Measurements from ENCODE around the gene TIGD2. TPM values are rescaled to one million over a fixed set of nuclear protein-coding genes. Genes with fewer than 3 reads are reported as not detected.

Gene TIGD2
- total and polyA plus RNA-seq, 2 donors from 2014 or later: 5.1 to 9.1 TPM

DNA sequence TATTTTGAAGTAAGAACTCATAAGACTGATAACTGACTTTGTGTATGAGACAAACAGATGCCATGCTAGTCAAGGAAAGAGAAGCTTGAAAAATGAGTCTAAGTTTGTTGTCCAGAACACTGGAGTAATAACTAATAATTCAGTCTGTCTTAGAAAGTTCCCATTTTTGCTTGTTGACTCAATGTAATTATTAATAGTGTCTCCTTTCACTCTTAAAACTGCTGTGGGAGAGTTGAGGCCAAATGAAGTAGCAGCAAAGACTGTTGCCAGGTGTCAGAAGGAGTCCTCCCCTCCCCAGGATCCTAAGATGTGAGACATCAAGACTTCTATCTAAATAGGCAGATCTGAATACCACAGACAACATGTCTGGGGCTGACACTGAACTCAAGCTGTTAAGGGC is 33.6 kb upstream of the TIGD2 start:
- no peaks in the 10 kb centered on the region for H3K4me1 ChIP-seq (ENCODE audit: control insufficient read depth in 2 of 3, insufficient read depth in 2 of 3, low read depth in 1 of 3, low read length in 3 of 3)

DNA sequence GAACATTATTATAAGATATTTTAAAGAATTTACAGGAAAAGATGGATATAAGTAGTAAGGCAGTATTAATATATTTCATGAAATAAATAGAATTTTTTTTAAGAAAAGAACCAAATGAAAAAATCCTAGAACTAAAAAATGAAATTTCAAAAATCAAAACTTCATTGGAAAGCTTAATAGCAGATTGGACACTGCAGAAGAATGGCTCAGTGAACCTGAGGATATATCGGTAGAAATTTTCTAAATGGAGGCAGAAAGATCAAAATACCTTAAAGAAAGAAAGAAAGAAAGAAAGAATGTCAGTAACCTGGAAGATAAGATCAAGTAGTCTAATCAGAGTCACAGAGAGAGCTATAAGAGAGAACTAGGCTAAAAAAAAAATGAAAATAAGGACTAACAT is 33.0 kb upstream of the TIGD2 start:
- Histone ChIP-seq H3K27me3 (ENCODE audit: control insufficient read depth, insufficient read depth, low read length) (no peaks in the 10 kb centered on the region), H3K27ac (ENCODE audit: low read depth in 2 of 2, low read length in 2 of 2) (no peak overlapping the region), H3K9me3 (ENCODE audit: control insufficient read depth in 2 of 3, insufficient read depth in 1 of 3, low read length in 3 of 3) (peaks cover 0 to 5% (median 0%) of the 10 kb centered on the region in 3 donors), H3K36me3 (ENCODE audit: control insufficient read depth in 2 of 3, insufficient read depth in 3 of 3, low read length in 3 of 3) (no peaks in the 10 kb centered on the region), H3K9ac (ENCODE audit: low read length in 3 of 3) (no peak overlapping the region), H3K4me1 (ENCODE audit: control insufficient read depth in 2 of 3, insufficient read depth in 2 of 3, low read depth in 1 of 3, low read length in 3 of 3) (no peaks in the 10 kb centered on the region), H3K4me3 (ENCODE audit: low read length in 3 of 3) (no peak overlapping the region)
- DNase-seq (no peak), FAIRE-seq (peak; percentile 39)
- intact Hi-C loops (cut with DNase I): no loop called here
- no peak for TF ChIP-seq CTCF (IDR thresholded peaks at IDR 0.05; ENCODE audit: borderline replicate concordance, extremely low read depth, insufficient read depth)

More for the DNA sequence above, 33.6 kb upstream of the TIGD2 start:
- no peak for DNase-seq
- TF ChIP-seq CTCF (IDR thresholded peaks at IDR 0.05; ENCODE audit: borderline replicate concordance, extremely low read depth, insufficient read depth): no peak
- Histone ChIP-seq H3K4me3 (ENCODE audit: low read length in 3 of 3) (no peak overlapping the region), H3K27me3 (ENCODE audit: control insufficient read depth, insufficient read depth, low read length) (no peaks in the 10 kb centered on the region), H3K27ac (ENCODE audit: low read depth in 2 of 2, low read length in 2 of 2) (no peak overlapping the region), H3K9ac (ENCODE audit: low read length in 3 of 3) (no peak overlapping the region), H3K9me3 (ENCODE audit: control insufficient read depth in 2 of 3, insufficient read depth in 1 of 3, low read length in 3 of 3) (peaks cover 0 to 5% (median 0%) of the 10 kb centered on the region in 3 donors), H3K36me3 (ENCODE audit: control insufficient read depth in 2 of 3, insufficient read depth in 3 of 3, low read length in 3 of 3) (no peaks in the 10 kb centered on the region)
- intact Hi-C loops (cut with DNase I): no loop called here
- FAIRE-seq: no peak

DNA sequence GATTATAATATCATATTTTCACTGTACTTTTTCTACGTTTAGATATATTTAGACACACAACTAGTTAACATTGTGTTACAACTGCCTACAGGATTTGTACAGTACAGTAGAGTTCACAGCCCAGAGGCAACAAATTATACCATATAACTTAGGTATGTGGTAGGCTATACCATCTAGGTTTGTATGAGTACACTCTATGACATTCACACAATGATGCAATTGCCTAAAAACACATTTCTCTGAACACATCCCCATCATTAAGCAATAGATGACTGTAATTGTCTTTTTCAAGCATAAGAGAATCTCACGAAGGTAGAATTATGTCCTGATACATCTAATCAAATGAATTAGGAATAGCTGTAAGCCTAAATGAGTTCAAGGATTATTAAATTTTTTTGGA is 12.3 kb upstream of the TIGD2 start:
- H3K4me3 ChIP-seq (ENCODE audit: low read length in 3 of 3): no peak overlapping the region
- no peaks in the 10 kb centered on the region for H3K4me1 ChIP-seq (ENCODE audit: control insufficient read depth in 2 of 3, insufficient read depth in 2 of 3, low read depth in 1 of 3, low read length in 3 of 3)
- no peaks in the 10 kb centered on the region for H3K27me3 ChIP-seq (ENCODE audit: control insufficient read depth, insufficient read depth, low read length)
- H3K27ac ChIP-seq (ENCODE audit: low read depth in 2 of 2, low read length in 2 of 2): no peak overlapping the region
- no peak overlapping the region for H3K9ac ChIP-seq (ENCODE audit: low read length in 3 of 3)
- TF ChIP-seq CTCF (IDR thresholded peaks at IDR 0.05; ENCODE audit: borderline replicate concordance, extremely low read depth, insufficient read depth): no peak
- FAIRE-seq (no peak), DNase-seq (no peak)
- H3K36me3 ChIP-seq (ENCODE audit: control insufficient read depth in 2 of 3, insufficient read depth in 3 of 3, low read length in 3 of 3): no peaks in the 10 kb centered on the region
- no peaks in the 10 kb centered on the region for H3K9me3 ChIP-seq (ENCODE audit: control insufficient read depth in 2 of 3, insufficient read depth in 1 of 3, low read length in 3 of 3)
- intact Hi-C loops (cut with DNase I): no loop called here

DNA sequence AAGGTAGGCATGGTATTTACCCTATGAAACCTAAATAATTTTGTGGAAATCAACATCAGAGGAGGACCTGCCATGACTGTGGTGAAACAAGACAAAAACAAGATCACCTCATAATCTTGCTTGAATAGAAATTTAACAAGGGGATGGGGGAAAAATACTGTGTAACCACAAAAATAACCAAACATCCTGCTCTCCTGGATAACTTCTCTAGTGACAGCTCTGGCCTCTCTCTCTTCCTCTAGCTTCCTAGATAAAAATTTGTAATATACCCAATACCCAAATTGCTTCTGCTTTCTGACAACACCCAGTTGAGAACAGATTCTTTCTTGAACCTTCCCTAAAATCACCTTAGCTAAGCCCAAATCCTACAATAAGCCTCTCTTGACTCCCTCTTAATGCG is 11.9 kb upstream of the TIGD2 start:
- DNase-seq (no peak), FAIRE-seq (no peak)
- Histone ChIP-seq H3K4me1 (ENCODE audit: control insufficient read depth in 2 of 3, insufficient read depth in 2 of 3, low read depth in 1 of 3, low read length in 3 of 3) (no peaks in the 10 kb centered on the region), H3K9ac (ENCODE audit: low read length in 3 of 3) (no peak overlapping the region), H3K27ac (ENCODE audit: low read depth in 2 of 2, low read length in 2 of 2) (no peak overlapping the region), H3K4me3 (ENCODE audit: low read length in 3 of 3) (no peak overlapping the region), H3K27me3 (ENCODE audit: control insufficient read depth, insufficient read depth, low read length) (no peaks in the 10 kb centered on the region), H3K36me3 (ENCODE audit: control insufficient read depth in 2 of 3, insufficient read depth in 3 of 3, low read length in 3 of 3) (no peaks in the 10 kb centered on the region), H3K9me3 (ENCODE audit: control insufficient read depth in 2 of 3, insufficient read depth in 1 of 3, low read length in 3 of 3) (no peaks in the 10 kb centered on the region)
- intact Hi-C loops (cut with DNase I): no loop called here
- TF ChIP-seq CTCF (IDR thresholded peaks at IDR 0.05; ENCODE audit: borderline replicate concordance, extremely low read depth, insufficient read depth): no peak
